Cardiac fibroblast (primary cell): ENCODE measurements around the gene PLPPR5.

Experiments
- DNase-seq, 2 donors: peaks; one replicate each; pipeline versions ENCODE4 v3.0.0 to v3.0.0-alpha.2; 2010; ENCODE audit warnings: low read depth in 2 of 2
- H3K4me3 ChIP-seq, 2 donors: replicated peaks in 1 of 2; 1 replicate in 1 of 2; 2 replicates in 1 of 2; pipeline ENCODE4 v1.5.1; 2011; ENCODE audit warnings: low read depth in 2 of 2, low read length in 2 of 2, mild to moderate bottlenecking in 2 of 2, moderate library complexity in 1 of 2
- TF ChIP-seq, protein P1 (sequence below): IDR thresholded peaks from one replicate; pipeline ENCODE4 v1.5.1; 2011; ENCODE audit warnings: low read depth, mild to moderate bottlenecking, low read length, inconsistent platforms

Gene PLPPR5

DNA sequence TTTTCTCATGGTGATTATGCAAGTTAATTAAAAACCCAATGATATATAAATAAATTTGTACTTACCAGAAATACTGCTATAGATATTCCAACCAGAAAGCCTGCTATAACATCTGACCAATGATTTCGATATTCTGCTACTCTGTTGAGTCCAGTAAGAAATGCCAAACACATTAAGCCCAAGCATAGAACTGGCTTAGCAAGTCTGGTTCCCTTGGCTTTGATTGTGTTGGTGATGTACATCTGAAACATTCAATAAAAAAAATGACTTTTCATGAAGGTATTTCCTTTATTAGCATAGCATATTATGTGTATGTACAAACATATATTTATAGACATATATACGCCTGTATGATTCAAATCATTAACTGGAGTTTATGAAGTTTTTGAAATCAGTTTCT is 82.8 kb downstream of the PLPPR5 start:
- H3K4me3 ChIP-seq = no peak overlapping the region
- TF ChIP-seq, protein P1, sequence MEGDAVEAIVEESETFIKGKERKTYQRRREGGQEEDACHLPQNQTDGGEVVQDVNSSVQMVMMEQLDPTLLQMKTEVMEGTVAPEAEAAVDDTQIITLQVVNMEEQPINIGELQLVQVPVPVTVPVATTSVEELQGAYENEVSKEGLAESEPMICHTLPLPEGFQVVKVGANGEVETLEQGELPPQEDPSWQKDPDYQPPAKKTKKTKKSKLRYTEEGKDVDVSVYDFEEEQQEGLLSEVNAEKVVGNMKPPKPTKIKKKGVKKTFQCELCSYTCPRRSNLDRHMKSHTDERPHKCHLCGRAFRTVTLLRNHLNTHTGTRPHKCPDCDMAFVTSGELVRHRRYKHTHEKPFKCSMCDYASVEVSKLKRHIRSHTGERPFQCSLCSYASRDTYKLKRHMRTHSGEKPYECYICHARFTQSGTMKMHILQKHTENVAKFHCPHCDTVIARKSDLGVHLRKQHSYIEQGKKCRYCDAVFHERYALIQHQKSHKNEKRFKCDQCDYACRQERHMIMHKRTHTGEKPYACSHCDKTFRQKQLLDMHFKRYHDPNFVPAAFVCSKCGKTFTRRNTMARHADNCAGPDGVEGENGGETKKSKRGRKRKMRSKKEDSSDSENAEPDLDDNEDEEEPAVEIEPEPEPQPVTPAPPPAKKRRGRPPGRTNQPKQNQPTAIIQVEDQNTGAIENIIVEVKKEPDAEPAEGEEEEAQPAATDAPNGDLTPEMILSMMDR = no peak
- peak in 1 of 2 donors; percentile 50 for DNase-seq

DNA sequence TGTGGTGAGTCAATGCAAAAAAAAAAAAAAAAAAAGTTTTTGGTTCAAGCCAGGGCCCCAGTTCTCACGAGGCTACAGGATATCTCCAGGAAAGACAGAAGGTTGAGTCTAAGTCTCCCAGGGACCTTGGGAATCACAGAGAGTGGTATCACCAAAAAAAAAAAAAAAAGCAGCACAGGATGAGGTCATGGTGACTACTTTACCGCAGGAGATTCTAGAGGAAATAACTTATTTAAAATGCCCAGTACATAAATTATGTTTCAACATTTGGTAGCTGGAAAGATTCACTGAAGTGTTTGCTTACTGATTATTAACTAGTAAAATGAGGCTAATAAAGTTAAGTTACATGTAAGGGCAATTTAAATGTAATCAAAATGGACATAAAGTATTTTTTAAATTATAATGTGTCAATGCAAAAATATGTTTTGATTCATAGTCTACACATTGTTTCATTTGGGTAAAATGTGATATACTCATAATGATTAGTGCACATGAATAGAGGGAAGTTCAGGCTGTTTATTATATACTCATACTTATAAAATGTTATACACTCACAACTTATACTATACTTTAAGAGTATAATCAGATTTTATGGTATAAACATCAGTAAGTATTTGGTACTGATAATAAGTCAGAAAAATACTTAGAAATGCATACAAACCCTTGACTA is 84.1 kb downstream of the PLPPR5 start:
- TF ChIP-seq, protein P1 = no peak
- DNase-seq = peak; percentile 27 to 92
- H3K4me3 ChIP-seq = no peak overlapping the region

DNA sequence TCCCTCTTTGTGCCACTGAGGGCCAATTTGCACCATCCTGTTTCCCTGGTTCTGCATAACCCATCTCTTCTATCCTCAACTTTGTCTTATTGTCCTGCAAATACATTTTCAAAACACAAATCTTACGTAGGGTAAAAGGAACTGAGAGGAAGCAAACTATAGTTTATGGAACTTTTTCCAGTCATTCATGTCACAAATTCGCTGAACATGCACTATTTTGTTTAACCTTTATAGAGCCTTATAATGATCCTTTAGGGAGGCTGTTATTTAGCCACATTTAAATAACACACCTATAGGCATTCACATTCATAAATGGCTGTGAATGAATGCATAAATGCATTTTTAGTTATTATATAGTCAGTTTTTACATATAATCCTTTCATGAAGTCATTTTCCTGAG is 85.0 kb downstream of the PLPPR5 start:
- no peak for DNase-seq
- TF ChIP-seq, protein P1 = no peak
- no peak overlapping the region for H3K4me3 ChIP-seq

DNA sequence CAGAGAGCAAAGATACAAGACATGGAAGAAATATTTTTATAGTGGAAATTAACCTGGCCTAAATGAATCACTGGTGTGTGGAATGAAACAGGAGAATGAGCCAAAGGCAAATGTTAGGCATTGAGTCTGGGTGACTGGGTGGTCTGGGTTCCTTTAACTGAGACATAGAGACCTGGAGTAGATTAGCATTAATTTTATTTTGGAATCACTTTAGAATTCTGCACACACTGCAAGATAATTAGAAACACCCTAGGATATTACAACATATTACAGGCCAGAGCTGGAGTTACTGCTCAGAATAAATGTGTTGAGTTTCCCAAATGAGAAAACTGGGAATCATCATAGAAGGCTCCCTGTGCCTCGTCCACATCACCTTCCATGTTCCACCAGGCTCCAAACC is 85.5 kb downstream of the PLPPR5 start:
- DNase-seq = no peak
- H3K4me3 ChIP-seq = no peak overlapping the region
- TF ChIP-seq, protein P1 = no peak

DNA sequence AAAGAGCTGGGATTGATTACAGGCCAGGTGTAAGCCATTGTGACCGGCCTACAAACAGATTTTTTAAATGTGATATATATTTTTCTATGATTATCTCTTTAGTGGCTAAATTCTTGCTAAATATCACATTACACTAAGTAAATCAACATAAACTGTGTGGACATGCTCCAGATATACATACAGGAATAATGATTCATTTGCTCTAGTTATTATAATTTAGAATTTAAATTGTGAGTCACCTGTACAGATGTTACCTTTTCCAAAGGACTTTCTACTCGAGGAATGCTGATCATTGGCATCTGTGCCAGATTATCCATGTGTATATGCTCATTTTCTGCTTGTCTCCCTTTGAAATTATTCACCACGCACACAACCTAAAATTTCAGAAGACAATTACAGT is 90.1 kb downstream of the PLPPR5 start:
- DNase-seq = no peak
- H3K4me3 ChIP-seq = no peak overlapping the region
- TF ChIP-seq, protein P1 = no peak

DNA sequence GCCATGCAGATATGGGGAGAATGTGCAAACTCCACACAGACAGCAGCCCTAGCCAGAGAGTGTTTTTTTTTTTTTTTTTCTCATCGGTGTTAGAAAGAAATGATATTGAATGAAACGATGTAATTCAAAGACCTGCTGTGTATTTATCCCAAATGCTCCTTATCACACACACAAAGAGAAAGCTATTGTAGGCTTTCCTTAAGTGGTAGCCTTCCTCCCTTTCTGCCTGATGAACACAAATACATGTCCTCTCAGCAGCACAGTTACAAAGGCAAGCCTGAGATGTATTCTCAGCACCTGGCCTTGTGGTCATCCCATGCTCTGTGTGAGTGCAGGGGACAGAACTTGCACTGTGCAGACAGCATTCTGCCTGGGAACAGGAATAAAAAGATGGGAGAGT is 93.8 kb downstream of the PLPPR5 start:
- DNase-seq = no peak
- TF ChIP-seq, protein P1 = no peak
- no peak overlapping the region for H3K4me3 ChIP-seq

DNA sequence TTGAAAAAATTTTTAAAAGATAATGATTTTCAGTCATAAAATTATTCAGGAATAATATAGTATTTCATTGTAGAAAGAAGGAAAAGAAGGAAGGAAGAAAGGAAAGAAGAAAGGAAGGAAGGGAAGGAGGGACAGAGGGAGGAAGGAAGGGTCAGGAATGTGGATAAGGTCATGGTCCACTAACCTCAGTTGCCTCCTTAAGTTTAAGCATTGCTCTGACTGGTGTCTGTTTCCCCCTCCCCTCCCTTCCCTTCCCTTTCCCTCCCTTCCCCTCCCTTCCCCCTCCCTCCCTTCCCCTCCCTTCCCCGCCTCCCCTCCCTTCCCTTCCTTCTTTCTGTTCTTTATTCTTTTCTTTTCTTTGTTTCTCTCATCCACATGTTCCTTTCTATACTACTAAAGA is 95.7 kb downstream of the PLPPR5 start:
- no peak overlapping the region for H3K4me3 ChIP-seq
- DNase-seq = no peak
- TF ChIP-seq, protein P1 = no peak
